Measurements from ENCODE around the gene LGALS3.

DNA sequence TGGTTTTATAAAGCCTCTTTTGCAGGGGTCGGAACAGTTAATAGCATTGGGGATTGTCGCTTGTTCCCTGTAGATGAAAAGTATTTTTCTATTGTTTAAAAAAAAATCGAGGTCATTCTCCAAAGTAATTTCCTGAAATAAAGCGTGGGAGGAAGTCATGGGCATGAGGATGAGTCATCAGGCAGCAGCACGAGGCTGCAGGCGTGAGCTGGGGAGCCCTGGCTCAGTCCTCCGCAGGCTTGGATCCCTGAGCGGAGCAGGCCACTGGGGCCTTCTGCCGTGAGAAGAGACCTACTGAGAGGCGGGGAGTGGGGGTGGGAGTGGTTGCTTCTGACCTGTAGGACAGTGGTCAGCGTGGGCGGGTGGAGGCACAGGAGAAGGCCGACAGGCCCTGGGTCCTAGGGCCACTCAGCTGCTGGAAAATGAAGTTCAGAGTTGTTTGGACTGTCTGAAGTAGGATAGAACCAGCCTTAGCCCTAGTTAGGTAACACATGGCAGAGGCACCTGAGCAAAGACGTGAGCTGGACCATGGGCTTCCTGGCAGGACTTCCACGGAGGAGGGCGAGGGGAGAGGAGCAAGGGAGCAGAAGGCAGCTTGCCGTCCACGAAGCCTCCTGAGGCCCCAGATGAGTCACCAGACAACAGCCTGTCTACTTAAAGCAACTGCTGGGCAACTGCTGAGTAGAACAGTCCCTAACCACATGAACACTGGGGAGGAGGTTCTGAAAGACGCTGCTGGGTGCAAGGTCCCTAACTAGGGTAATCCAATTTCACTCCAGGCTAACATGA lies 21.1 kb upstream of the LGALS3 start:
- no peak for TF ChIP-seq CTCF (IDR thresholded peaks at IDR 0.05)
- no peak for TF ChIP-seq POLR2A (IDR thresholded peaks at IDR 0.05)
